A549 (cell line): Measurements from ENCODE around the gene WDR20. TPM values are rescaled to one million over a fixed set of nuclear protein-coding genes. Genes with fewer than 3 reads are reported as not detected.

Source experiments
- ATAC-seq, 2 experiments: fragments of 200-7000 bp in 1 of 2; fragments of >200 bp in 1 of 2; cut with Nextera tagmentation in 1 of 2; cut with Tn5 transposase in 1 of 2; 3 replicates each; pipeline versions ENCODE4 v1.8.0 to v1.9.1; 2018 to 2020; ENCODE audit warnings: mild to moderate bottlenecking in 1 of 2, moderate library complexity in 1 of 2
- CTCF ChIA-PET: fragments of 300-600 bp; sonication (Branson Sonifier 250); formaldehyde crosslinking; extraction: SDS; loops from one replicate; lab custom pipeline; 2021; ENCODE audit warnings: antibody characterized with exemption, inconsistent platforms; lab: Yijun Ruan, JAX
- POLR2A ChIA-PET: fragments of 350-600 bp; formaldehyde crosslinking; extraction: SDS; loops from one replicate; lab custom pipeline; 2021; ENCODE audit warnings: antibody characterized with exemption, inconsistent platforms; lab: Yijun Ruan, JAX
- DNase-seq, 2 experiments: peaks; one replicate each; pipeline versions ENCODE4 v3.0.0 to v3.0.0-alpha.2; 2011 to 2016; ENCODE audit warnings: low read depth in 1 of 2, low spot score in 1 of 2
- FAIRE-seq: peaks from 2 replicates; lab custom pipeline; 2011; peaks lifted over from hg19 to GRCh38; lab: Jason Lieb, UNC
- H3K27ac ChIP-seq, 2 experiments: fragments of >200 bp; sonication (Bioruptor Twin); formaldehyde crosslinking; 3 replicates each; pipeline ENCODE4 v1.5.1; 2016 to 2017
- H3K4me1 ChIP-seq: fragments of >200 bp; sonication (Bioruptor Twin); formaldehyde crosslinking; 3 replicates; pipeline ENCODE4 v1.6.1; 2016
- H3K4me2 ChIP-seq: fragments of >200 bp; sonication (Bioruptor Twin); formaldehyde crosslinking; 3 replicates; pipeline ENCODE4 v1.6.1; 2016
- H3K4me3 ChIP-seq: fragments of >200 bp; sonication (Bioruptor Twin); formaldehyde crosslinking; 3 replicates; pipeline ENCODE4 v1.5.1; 2016
- H3K9me3 ChIP-seq: fragments of >200 bp; sonication (Bioruptor Twin); formaldehyde crosslinking; 3 replicates; pipeline ENCODE4 v1.6.1; 2016
- BHLHE40 ChIP-seq: IDR thresholded peaks from 2 replicates; pipeline ENCODE4 v1.6.1; 2012; ENCODE audit warnings: low read depth, low read length, inconsistent platforms
- CBX8 ChIP-seq: fragments of 200-600 bp; sonication (generic); IDR thresholded peaks from 2 replicates; pipeline ENCODE4 v1.6.1; 2016
- CHD2 ChIP-seq: fragments of 150-350 bp; IDR thresholded peaks from 2 replicates; pipeline ENCODE4 v1.6.1; 2014; ENCODE audit warnings: low read length; ENCODE audit not compliant: partially characterized antibody
- EHF ChIP-seq: fragments of 250-450 bp; sonication (Bioruptor Pico); IDR thresholded peaks from 2 replicates; pipeline ENCODE4 v1.5.0; 2020; ENCODE audit warnings: mild to moderate bottlenecking
- FOSL2 ChIP-seq, 2 experiments: fragments of 450-650 bp in 1 of 2; fragments of >200 bp in 1 of 2; sonication (Bioruptor Twin) in 1 of 2; formaldehyde crosslinking; IDR thresholded peaks; 2 replicates each; pipeline versions ENCODE4 v1.5.0 to v1.6.1; 2016 to 2020; ENCODE audit warnings: mild to moderate bottlenecking in 1 of 2, moderate library complexity in 1 of 2
- GATA3 ChIP-seq: IDR thresholded peaks from 2 replicates; pipeline ENCODE4 v1.6.1; 2012; ENCODE audit warnings: borderline replicate concordance
- HDAC2 ChIP-seq: fragments of 200-600 bp; sonication (generic); IDR thresholded peaks from 2 replicates; pipeline ENCODE4 v1.6.1; 2016
- HEYL ChIP-seq: fragments of 250-450 bp; sonication (Bioruptor Pico); IDR thresholded peaks from 2 replicates; pipeline ENCODE4 v1.8.0; 2021; ENCODE audit warnings: mild to moderate bottlenecking, moderate library complexity
- HOXA7 ChIP-seq: fragments of 250-450 bp; sonication (Bioruptor Pico); IDR thresholded peaks from 2 replicates; pipeline ENCODE4 v1.5.0; 2020; ENCODE audit warnings: mild to moderate bottlenecking, moderate library complexity
- JUN ChIP-seq, 2 experiments: fragments of >200 bp; sonication (Bioruptor Twin); formaldehyde crosslinking; IDR thresholded peaks; 2 replicates in 1 of 2; 3 replicates in 1 of 2; pipeline ENCODE4 v1.6.1; 2016 to 2017
- KDM1A ChIP-seq: fragments of 200-600 bp; sonication (generic); IDR thresholded peaks from 2 replicates; pipeline ENCODE4 v1.6.1; 2016; ENCODE audit warnings: low read depth, mild to moderate bottlenecking
- MAZ ChIP-seq: fragments of 150-350 bp; IDR thresholded peaks from 2 replicates; pipeline ENCODE4 v1.6.1; 2014; ENCODE audit warnings: antibody characterized with exemption, low read depth, low read length, borderline replicate concordance
- NFE2L2 ChIP-seq: fragments of 150-350 bp; conservative IDR thresholded peaks from 2 replicates; pipeline ENCODE4 v1.6.1; 2014; ENCODE audit warnings: low read length
- NPAS2 ChIP-seq: fragments of 250-450 bp; sonication (Bioruptor Pico); IDR thresholded peaks from 2 replicates; pipeline ENCODE4 v1.8.0; 2022; ENCODE audit warnings: mild to moderate bottlenecking, moderate library complexity, borderline replicate concordance
- NR3C1 ChIP-seq: fragments of >200 bp; sonication (Bioruptor Twin); formaldehyde crosslinking; IDR thresholded peaks from 3 replicates; pipeline ENCODE4 v1.6.1; 2017
- POLR2AphosphoS2 ChIP-seq: conservative IDR thresholded peaks from 2 replicates; pipeline ENCODE4 v1.6.1; 2012; ENCODE audit warnings: low read length, improper control_type of control experiment, inconsistent platforms
- RARB ChIP-seq: fragments of 250-450 bp; sonication (Bioruptor Pico); IDR thresholded peaks from 2 replicates; pipeline ENCODE4 v1.8.0; 2021; ENCODE audit warnings: mild to moderate bottlenecking, moderate library complexity
- TP53 ChIP-seq: fragments of 250-450 bp; sonication (Bioruptor Pico); IDR thresholded peaks from 2 replicates; pipeline ENCODE4 v1.5.0; 2021; ENCODE audit warnings: mild to moderate bottlenecking, moderate library complexity
- ZC3H11A ChIP-seq: fragments of 450-650 bp; IDR thresholded peaks from 2 replicates; pipeline ENCODE4 v1.6.1; 2014; ENCODE audit warnings: antibody characterized with exemption, mild to moderate bottlenecking
- ZFP36 ChIP-seq: fragments of 450-650 bp; IDR thresholded peaks from 2 replicates; pipeline ENCODE4 v1.6.1; 2014; ENCODE audit warnings: borderline replicate concordance; ENCODE audit not compliant: partially characterized antibody
- WGBS: methylation state at CpG from one replicate; pipeline ENCODE4 v1.1.6; 2017; ENCODE audit errors: missing lambda C conversion rate; 5-methylcytosine and 5-hydroxymethylcytosine counted together
- polyA plus RNA-seq, 4 experiments: library from polyadenylated mRNA; depleted of rRNA in 3 of 4; stranded (reverse); fragments of >200 nt; fragmentation: RNase III in 1 of 4; extraction: RNeasy Plus Mini Kit Qiagen cat#74134 plus additional on column Dnase treatment in 1 of 4; gene quantifications; 2 replicates in 3 of 4; 3 replicates in 1 of 4; pipeline ENCODE4 v1.2.3, GENCODE V29; 2011 to 2017
- TF ChIP-seq, protein P1 (sequence below): fragments of >200 bp; sonication (Bioruptor Twin); formaldehyde crosslinking; IDR thresholded peaks from 2 replicates; pipeline ENCODE4 v1.6.1; 2016
- TF ChIP-seq, protein P2 (sequence below): IDR thresholded peaks from 2 replicates; pipeline ENCODE4 v1.6.1; 2012
- TF ChIP-seq, protein P3 (sequence below): IDR thresholded peaks from 2 replicates; pipeline ENCODE4 v1.6.1; 2012
- TF ChIP-seq, protein P4 (sequence below): fragments of 150-350 bp; IDR thresholded peaks from 2 replicates; pipeline ENCODE4 v1.6.1; 2014; ENCODE audit warnings: low read depth, mild to moderate bottlenecking, low read length
- TF ChIP-seq, protein P5 (sequence below): fragments of 250-450 bp; sonication (Bioruptor Pico); IDR thresholded peaks from 2 replicates; pipeline ENCODE4 v1.5.0; 2020; ENCODE audit warnings: low read depth, mild to moderate bottlenecking, moderate library complexity
- TF ChIP-seq, protein P6 (sequence below): fragments of 450-650 bp; IDR thresholded peaks from 2 replicates; pipeline ENCODE4 v1.6.1; 2014; ENCODE audit warnings: antibody characterized with exemption

WDR20 gene
- polyA plus RNA-seq, 2 of the 4 experiments (the other 2 are of a cell fraction), result 19.5 to 20.6 TPM

DNA sequence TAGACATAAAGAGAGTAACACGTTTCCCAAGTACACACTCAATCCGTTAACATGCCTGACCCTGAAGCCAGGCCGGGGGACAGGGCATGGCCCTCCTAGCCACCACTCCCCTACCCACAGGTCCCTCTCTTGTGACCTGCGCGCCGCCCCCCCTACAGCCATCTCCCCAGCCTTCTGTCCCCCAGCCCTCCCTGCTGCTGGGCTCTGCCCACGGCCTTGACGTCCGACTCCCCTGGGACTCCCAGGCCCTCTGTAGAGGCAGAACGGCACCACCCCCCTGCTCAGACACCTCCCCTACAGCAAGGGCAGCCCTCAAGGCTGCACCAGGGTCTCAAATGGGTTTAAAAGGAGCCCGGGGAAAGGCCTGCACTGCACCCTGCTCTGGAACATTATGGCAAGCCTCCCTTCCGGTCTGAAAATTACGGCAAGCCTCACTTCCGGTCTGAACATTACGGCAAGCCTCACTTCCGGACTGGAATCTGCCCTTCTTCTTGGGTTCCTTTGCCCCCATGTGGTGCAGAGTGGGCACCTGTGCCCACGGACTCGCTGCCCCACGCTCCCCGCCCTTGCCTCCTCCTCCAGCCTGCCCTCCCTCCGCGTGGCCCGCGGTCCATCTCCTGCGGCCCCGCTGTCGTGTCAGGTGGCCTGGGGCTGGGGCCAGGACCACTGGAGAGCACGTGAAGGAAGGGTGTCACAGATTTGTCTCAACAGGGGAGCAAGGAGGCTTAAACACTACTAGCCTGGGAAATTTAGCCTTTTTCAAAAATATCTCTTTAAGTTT is 87.7 kb downstream of the WDR20 start:
- Histone ChIP-seq H3K4me1 (no peaks in the 10 kb centered on the region), H3K9me3 (no peaks in the 10 kb centered on the region), H3K27ac (no peak overlapping the region), H3K4me2 (no peak overlapping the region), H3K4me3 (no peak overlapping the region)
- ATAC-seq (no peak), DNase-seq (no peak), FAIRE-seq (no peak)
- POLR2A ChIA-PET, result no interaction called here
- WGBS, result 94% methylated on average over 28 of the region's 28 CpGs
- CTCF ChIA-PET, result interaction anchor here (0.9 to 6.9 kb wide), 4 partner anchors 11 to 89 kb away, joined by 4 to 52 read pairs (median 7); no protein-coding TSS in a partner anchor
- TF ChIP-seq FOSL2 (IDR thresholded peaks at IDR 0.05) (no peak), FOSL2 (CRISPR knock-in tag; IDR thresholded peaks at IDR 0.05) (no peak), JUN (IDR thresholded peaks at IDR 0.05) (no peak), NFE2L2 (no peak), EHF (CRISPR knock-in tag) (no peak), TP53 (CRISPR knock-in tag) (no peak), NPAS2 (no peak), HDAC2 (no peak), GATA3 (no peak), HEYL (no peak), HOXA7 (CRISPR knock-in tag) (no peak), MAZ (no peak), CHD2 (no peak), ZFP36 (no peak)
- TF ChIP-seq, protein P1, sequence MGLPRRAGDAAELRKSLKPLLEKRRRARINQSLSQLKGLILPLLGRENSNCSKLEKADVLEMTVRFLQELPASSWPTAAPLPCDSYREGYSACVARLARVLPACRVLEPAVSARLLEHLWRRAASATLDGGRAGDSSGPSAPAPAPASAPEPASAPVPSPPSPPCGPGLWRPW, result no peak
- TF ChIP-seq, protein P2, sequence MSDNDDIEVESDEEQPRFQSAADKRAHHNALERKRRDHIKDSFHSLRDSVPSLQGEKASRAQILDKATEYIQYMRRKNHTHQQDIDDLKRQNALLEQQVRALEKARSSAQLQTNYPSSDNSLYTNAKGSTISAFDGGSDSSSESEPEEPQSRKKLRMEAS, result no peak
- TF ChIP-seq, protein P3, sequence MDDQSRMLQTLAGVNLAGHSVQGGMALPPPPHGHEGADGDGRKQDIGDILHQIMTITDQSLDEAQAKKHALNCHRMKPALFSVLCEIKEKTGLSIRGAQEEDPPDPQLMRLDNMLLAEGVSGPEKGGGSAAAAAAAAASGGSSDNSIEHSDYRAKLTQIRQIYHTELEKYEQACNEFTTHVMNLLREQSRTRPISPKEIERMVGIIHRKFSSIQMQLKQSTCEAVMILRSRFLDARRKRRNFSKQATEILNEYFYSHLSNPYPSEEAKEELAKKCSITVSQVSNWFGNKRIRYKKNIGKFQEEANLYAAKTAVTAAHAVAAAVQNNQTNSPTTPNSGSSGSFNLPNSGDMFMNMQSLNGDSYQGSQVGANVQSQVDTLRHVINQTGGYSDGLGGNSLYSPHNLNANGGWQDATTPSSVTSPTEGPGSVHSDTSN, result no peak

DNA sequence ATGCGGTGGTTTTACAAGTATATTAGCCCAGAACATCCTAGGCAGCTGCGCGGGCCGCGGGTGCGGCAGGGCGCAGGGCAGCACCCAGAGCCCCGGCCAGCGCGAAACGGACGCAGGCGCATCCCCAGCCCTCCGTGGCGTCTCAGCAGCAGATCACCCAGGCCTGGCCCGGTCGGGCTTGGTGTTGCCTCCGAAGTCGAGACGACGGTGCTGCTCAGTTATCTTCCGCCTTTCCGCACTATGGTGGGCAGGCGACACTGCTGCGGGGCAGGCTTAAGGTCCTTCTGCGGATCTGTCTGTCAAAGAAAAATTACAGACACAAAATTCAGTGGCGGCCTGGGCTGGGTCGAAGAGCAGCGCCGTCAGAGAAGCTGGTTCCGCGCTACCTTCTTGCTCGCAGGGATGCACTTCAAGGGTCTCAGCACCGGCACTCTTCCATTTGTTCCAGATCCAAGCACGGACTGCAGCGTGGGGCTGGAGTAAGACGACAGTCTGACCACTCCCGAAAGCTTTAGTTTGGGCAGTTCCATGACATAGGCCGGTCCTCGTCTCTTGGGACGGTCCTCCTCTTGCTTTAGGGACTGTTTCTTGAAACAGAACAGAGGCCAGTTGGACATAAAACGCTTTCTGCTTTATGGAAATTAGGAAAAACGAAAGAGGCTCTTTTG is 89.5 kb downstream of the WDR20 start:
- no peak for TF ChIP-seq KDM1A
- ATAC-seq (no peak), FAIRE-seq (no peak), DNase-seq (no peak)
- Histone ChIP-seq H3K4me3 (no peak overlapping the region), H3K4me2 (no peak overlapping the region), H3K27ac (no peak overlapping the region), H3K9me3 (no peaks in the 10 kb centered on the region), H3K4me1 (no peaks in the 10 kb centered on the region)
- WGBS, result 92% methylated on average over 43 of the region's 43 CpGs
- ChIA-PET POLR2A (no interaction called here), CTCF (interaction anchor here (1.0 to 6.9 kb wide), 7 partner anchors 9 to 133 kb away, joined by 3 to 52 read pairs (median 4); no protein-coding TSS in a partner anchor)

DNA sequence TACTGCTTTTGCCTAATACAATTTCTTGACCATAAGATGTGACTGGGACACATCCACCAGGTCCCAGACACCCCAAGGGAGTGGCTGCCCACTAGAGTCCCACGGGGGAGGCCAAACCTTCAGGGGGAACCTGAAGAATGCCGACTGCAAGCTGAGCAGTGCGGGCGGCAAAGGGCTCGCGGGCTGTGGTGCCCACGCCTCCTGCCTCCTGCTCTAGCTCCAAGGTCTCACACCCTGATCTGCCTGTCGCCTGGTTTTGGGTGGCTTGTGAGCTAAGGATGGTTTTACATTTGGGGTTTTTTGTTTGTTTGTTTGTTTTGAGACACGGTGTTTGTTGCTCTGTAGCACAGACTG is 90.0 kb downstream of the WDR20 start:
- no peak for FAIRE-seq
- TF ChIP-seq KDM1A (no peak), POLR2AphosphoS2 (no peak), NR3C1 (no peak), RARB (CRISPR knock-in tag) (no peak), HOXA7 (CRISPR knock-in tag) (no peak), BHLHE40 (no peak), CBX8 (no peak), ZC3H11A (no peak), HEYL (no peak), NFE2L2 (no peak), NPAS2 (no peak), ZFP36 (no peak)
- TF ChIP-seq, protein P4, sequence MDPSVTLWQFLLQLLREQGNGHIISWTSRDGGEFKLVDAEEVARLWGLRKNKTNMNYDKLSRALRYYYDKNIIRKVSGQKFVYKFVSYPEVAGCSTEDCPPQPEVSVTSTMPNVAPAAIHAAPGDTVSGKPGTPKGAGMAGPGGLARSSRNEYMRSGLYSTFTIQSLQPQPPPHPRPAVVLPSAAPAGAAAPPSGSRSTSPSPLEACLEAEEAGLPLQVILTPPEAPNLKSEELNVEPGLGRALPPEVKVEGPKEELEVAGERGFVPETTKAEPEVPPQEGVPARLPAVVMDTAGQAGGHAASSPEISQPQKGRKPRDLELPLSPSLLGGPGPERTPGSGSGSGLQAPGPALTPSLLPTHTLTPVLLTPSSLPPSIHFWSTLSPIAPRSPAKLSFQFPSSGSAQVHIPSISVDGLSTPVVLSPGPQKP, result no peak
- TF ChIP-seq, protein P5, sequence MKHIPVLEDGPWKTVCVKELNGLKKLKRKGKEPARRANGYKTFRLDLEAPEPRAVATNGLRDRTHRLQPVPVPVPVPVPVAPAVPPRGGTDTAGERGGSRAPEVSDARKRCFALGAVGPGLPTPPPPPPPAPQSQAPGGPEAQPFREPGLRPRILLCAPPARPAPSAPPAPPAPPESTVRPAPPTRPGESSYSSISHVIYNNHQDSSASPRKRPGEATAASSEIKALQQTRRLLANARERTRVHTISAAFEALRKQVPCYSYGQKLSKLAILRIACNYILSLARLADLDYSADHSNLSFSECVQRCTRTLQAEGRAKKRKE (CRISPR knock-in tag), result no peak
- TF ChIP-seq, protein P6, sequence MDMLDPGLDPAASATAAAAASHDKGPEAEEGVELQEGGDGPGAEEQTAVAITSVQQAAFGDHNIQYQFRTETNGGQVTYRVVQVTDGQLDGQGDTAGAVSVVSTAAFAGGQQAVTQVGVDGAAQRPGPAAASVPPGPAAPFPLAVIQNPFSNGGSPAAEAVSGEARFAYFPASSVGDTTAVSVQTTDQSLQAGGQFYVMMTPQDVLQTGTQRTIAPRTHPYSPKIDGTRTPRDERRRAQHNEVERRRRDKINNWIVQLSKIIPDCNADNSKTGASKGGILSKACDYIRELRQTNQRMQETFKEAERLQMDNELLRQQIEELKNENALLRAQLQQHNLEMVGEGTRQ, result no peak
- TF ChIP-seq, all 56 proteins: peak for 0

More for the DNA sequence above, 90.0 kb downstream of the WDR20 start:
- no peak for DNase-seq
- Histone ChIP-seq H3K4me2 (no peak overlapping the region), H3K4me1 (peaks cover under 1% of the 10 kb centered on the region; the same call in 1 of the 3 replicates), H3K9me3 (no peaks in the 10 kb centered on the region), H3K4me3 (no peak overlapping the region), H3K27ac (no peak overlapping the region)
- POLR2A ChIA-PET, result no interaction called here
- WGBS, result 90% methylated on average over 9 of the region's 9 CpGs
- CTCF ChIA-PET, result interaction anchor here (1.0 to 6.9 kb wide), 7 partner anchors 9 to 133 kb away, joined by 3 to 52 read pairs (median 4); no protein-coding TSS in a partner anchor
- ATAC-seq, result no peak
